ENCODE measurements around the gene LRRC8A.
"Not testable (repeated sequence)": the region's sequence is repeated elsewhere in the genome, so short reads cannot be mapped to it uniquely, and the experiment has no call there.

DNA sequence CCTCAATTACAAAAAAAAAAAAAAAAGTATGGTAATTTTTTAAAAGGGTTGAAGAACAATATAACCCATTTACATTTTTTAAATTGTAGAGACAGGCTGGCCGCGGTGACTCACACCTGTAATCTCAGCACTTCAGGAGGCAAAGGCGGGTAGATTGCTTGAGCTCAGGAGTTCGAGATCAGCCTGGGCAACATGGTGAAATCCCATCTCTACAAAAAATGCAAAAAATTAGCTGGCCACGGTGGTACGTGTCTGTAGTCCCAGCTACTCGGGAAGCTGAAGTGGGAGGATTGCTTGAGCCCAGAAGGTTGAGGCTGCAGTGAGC, 11.0 kb upstream of the LRRC8A start:
- TF ChIP-seq POLR2A, CTCF, EP300, POLR2AphosphoS5 (IDR thresholded peaks at IDR 0.05): not testable (repeated sequence)
